BE2C (cell line): ENCODE measurements around the gene CEP131.
A peak's percentile ranks its signal among the peaks of the same experiment; 100 is the strongest.

Source experiments
- DNase-seq: peaks from one replicate; pipeline ENCODE4 v3.0.0-alpha.2; 2020
- H3K27me3 ChIP-seq: fragments of 250-450 bp; sonication (Bioruptor Pico); 2 replicates; pipeline ENCODE4 v1.5.1; 2020; ENCODE audit warnings: mild to moderate bottlenecking
- H3K36me3 ChIP-seq: fragments of 250-450 bp; sonication (Bioruptor Pico); 2 replicates; pipeline ENCODE4 v1.5.1; 2020; ENCODE audit warnings: mild to moderate bottlenecking
- H3K4me1 ChIP-seq: fragments of 250-450 bp; sonication (Bioruptor Pico); 2 replicates; pipeline ENCODE4 v1.5.1; 2020
- H3K4me3 ChIP-seq: 2 replicates; pipeline ENCODE4 v1.5.1; 2011; ENCODE audit warnings: low read depth, low read length
- H3K9me3 ChIP-seq: fragments of 250-450 bp; sonication (Bioruptor Pico); 2 replicates; pipeline ENCODE4 v1.5.1; 2020
- TF ChIP-seq, protein P1 (sequence below): IDR thresholded peaks from 2 replicates; pipeline ENCODE4 v1.5.1; 2012; ENCODE audit warnings: mild to moderate bottlenecking, low read depth, low read length

The CEP131 gene

DNA sequence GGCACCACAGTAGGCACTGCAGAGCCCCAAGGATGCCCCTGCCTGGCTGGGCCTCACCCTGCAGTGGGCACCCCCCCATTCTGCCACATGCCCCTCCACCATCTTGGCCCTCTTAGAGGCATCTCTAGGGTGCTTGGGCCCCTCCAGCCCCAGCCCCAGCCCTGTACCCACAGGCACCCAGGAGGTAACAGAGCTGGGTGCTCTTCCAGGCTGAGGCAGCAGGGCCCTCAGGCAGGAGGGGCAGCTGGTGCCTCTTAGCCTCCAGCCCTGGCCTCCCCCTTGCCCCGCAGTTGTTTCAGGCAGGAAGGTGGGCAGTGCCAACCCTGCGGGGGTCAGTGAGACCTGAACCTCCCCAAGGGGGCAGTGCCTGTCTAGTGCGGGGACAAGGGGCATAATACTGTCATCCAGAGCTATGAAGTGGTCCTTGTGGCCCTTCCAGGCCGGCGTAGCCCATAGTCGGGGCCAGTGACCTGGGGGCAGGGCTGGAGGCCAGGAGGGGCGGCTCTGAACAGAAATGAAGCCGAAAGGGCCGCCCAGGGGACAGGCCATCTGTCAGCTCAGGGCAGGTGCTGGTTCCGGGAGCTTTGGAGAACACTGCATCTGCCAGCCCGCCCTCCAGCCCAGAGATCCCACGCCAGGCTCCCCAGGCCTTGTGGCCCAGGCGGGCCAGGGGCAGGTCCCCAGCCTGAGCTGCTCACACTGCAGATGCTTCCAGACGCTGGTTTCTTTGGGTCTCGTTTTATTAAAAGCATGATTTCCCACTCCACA is 51.9 kb downstream of the CEP131 start:
- DNase-seq, result no peak
- Histone ChIP-seq H3K36me3 (no peaks in the 10 kb centered on the region), H3K4me3 (no peak overlapping the region), H3K27me3 (no peaks in the 10 kb centered on the region), H3K4me1 (peaks cover 4% of the 10 kb centered on the region), H3K9me3 (no peaks in the 10 kb centered on the region)
- TF ChIP-seq, protein P1, sequence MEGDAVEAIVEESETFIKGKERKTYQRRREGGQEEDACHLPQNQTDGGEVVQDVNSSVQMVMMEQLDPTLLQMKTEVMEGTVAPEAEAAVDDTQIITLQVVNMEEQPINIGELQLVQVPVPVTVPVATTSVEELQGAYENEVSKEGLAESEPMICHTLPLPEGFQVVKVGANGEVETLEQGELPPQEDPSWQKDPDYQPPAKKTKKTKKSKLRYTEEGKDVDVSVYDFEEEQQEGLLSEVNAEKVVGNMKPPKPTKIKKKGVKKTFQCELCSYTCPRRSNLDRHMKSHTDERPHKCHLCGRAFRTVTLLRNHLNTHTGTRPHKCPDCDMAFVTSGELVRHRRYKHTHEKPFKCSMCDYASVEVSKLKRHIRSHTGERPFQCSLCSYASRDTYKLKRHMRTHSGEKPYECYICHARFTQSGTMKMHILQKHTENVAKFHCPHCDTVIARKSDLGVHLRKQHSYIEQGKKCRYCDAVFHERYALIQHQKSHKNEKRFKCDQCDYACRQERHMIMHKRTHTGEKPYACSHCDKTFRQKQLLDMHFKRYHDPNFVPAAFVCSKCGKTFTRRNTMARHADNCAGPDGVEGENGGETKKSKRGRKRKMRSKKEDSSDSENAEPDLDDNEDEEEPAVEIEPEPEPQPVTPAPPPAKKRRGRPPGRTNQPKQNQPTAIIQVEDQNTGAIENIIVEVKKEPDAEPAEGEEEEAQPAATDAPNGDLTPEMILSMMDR, result no peak

DNA sequence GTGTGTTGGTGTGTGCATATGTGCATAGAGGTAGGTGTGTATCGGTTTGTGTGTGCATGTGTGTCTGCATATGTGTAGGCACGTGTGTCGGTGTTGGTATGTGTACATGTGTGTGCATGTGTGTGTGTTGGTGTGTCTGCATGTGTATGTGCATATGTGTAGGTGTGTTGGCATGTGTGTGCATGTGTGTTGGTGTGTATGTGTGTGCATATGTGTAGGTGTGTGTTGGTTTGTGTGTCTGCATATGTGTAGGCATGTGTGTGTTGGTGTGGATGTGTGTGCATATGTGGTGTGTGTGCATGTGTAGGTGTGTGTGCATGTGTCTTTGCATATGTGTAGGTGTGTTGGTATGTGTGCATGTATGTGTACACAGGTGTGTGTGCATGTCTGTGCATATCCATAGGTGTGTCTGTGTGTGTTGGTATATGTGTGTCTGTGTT is 52.9 kb downstream of the CEP131 start:
- H3K4me3 ChIP-seq, result no peak overlapping the region
- TF ChIP-seq, protein P1, result no peak

DNA sequence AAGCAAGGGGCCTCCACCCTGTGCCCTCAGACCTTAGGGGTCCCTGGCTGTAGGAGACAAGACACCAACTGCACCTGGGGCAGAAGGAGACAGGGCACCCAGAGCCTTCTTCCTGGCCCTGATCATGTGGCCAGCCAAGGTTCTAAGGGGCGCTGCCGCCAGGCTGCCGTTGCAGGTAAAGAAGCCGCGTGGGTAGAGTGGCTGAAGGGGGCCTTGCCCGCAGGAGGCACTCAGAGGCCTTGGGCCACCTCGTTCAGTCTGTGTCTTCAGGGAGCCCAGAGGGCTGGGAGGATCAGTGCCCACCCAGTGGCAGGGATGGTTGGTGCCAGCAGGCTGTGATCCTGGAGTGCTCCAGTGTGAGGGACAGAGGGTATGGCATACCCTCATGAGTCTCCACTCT is 55.1 kb downstream of the CEP131 start:
- TF ChIP-seq, protein P1, result no peak
- no peaks in the 10 kb centered on the region for H3K9me3 ChIP-seq
- H3K27me3 ChIP-seq, result no peaks in the 10 kb centered on the region
- H3K4me1 ChIP-seq, result peaks cover 9% of the 10 kb centered on the region
- H3K4me3 ChIP-seq, result no peak overlapping the region
- H3K36me3 ChIP-seq, result no peaks in the 10 kb centered on the region
- DNase-seq, result no peak

More for the DNA sequence above, 52.9 kb downstream of the CEP131 start:
- H3K27me3 ChIP-seq, result no peaks in the 10 kb centered on the region
- H3K36me3 ChIP-seq, result no peaks in the 10 kb centered on the region
- H3K4me1 ChIP-seq, result peaks cover 12% of the 10 kb centered on the region
- DNase-seq, result no peak
- no peaks in the 10 kb centered on the region for H3K9me3 ChIP-seq

DNA sequence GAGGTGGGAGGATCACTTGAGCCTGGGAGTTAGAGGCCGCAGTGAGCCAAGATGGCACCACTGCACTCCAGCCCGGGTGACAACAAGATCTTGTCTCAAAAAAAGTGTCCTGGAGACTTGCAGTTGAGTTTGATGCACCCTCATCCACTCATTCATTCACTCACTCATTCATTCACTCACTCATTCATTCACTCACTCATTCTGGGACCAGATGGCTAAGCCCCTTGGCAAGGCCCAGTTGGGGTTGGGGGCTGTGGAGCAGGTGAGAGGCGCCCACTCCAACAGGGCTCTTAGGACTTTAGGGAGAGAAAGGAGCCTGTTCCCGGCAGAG is 55.6 kb downstream of the CEP131 start:
- TF ChIP-seq, protein P1, result no peak
- peaks cover 9% of the 10 kb centered on the region for H3K4me1 ChIP-seq
- H3K4me3 ChIP-seq, result no peak overlapping the region
- no peaks in the 10 kb centered on the region for H3K27me3 ChIP-seq
- H3K36me3 ChIP-seq, result no peaks in the 10 kb centered on the region
- no peaks in the 10 kb centered on the region for H3K9me3 ChIP-seq
- DNase-seq, result no peak

DNA sequence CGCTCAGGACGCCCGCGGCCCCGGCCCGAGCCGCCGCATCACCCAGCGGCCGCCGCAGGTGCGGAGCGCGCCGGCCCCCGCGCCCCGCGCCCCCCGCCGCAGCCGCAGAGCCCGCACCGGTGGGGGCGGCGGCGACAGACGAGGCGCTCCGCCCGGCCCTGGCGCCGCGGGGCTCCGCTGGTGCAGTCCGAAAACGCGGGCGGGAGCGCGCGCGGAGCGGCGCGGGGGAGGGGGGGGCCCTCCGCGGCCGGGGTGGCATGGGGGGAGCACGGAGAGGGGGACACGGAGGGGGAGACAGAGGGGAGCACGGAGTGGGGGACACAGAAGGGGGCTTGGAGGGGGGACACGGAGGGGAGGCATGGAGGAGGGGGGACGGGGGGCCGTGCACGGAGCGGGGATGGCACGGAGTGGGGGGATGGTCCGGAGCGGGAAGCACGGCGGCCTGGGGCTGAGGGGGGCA is 56.7 kb downstream of the CEP131 start, which contains the start of gene AATK:
Gene AATK (minus strand): TSS at position 189 of the 460 bp plus-strand sequence. CDS start 229 bp downstream, outside the sequence.
- H3K9me3 ChIP-seq, result no peaks in the 10 kb centered on the region
- no peaks in the 10 kb centered on the region for H3K27me3 ChIP-seq
- H3K4me3 ChIP-seq, result peak within 1 kb of the TSS; percentile 45
- H3K4me1 ChIP-seq, result peaks cover 9% of the 10 kb centered on the region
- no peaks in the 10 kb centered on the region for H3K36me3 ChIP-seq
- no peak for DNase-seq
- TF ChIP-seq, protein P1, result no peak
